Vagina (tissue), 2 donors: ENCODE data around the gene C16orf95.

Experiments used
- CTCF ChIP-seq, 3 experiments: fragments of 450-650 bp in 2 of 3; fragments of 200-600 bp in 1 of 3; sonication (generic) in 1 of 3; IDR thresholded peaks; one replicate each; pipeline ENCODE4 v1.5.1; 2017 to 2019; ENCODE audit warnings: antibody characterized with exemption in 3 of 3, mild to moderate bottlenecking in 2 of 3, moderate library complexity in 2 of 3
- POLR2A ChIP-seq, 2 donors: fragments of 450-650 bp; IDR thresholded peaks; one replicate each; pipeline ENCODE4 v1.6.1; 2017; ENCODE audit warnings: antibody characterized with exemption in 2 of 2, mild to moderate bottlenecking in 2 of 2, moderate library complexity in 2 of 2
- POLR2AphosphoS5 ChIP-seq, 2 donors: sonication (generic); formaldehyde crosslinking; IDR thresholded peaks; one replicate each; pipeline ENCODE4 v1.9.0; 2017; ENCODE audit warnings: antibody characterized with exemption in 2 of 2, mild to moderate bottlenecking in 2 of 2, low read depth in 1 of 2; ENCODE audit not compliant: insufficient read depth in 1 of 2

DNA sequence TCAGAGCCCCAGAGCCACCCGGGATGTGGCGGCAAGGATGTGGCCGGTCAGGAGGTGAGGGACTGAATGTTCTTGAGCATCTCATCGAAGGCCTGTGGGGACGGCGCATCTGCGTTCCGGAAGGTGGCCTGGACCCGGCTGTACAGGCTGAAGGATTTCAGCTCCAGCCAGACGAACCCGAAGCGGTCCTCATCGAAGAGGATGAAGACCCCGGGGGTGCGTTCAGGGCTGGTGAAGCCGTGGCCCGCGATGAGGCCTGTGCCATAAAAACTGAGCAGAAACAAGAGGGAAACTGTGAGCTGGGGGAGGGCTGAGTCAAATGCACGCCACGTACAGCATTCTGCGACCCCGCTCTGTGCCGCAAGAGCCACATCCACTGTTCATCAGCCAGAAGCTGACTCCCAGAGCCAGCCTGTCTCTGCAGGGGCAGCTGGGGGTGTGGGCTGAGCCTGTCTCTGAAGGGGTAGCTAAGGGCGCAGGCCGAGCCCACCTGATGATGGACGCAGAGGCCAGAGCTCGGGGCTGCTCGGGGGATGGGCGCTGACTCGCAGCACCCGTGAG is 14.1 kb upstream of the C16orf95 start:
- TF ChIP-seq CTCF (IDR thresholded peaks at IDR 0.05) (no peak), POLR2A (IDR thresholded peaks at IDR 0.05) (no peak), POLR2AphosphoS5 (IDR thresholded peaks at IDR 0.05; ENCODE audit: insufficient read depth in 1 of 2, low read depth in 1 of 2) (no peak)
